Testis (tissue), 2 donors: ENCODE measurements around the gene AJUBA.

Source experiments
- CTCF ChIP-seq, 3 experiments: fragments of 450-650 bp in 2 of 3; fragments of 200-600 bp in 1 of 3; sonication (generic) in 1 of 3; IDR thresholded peaks; one replicate each; pipeline ENCODE4 v1.5.1; 2016 to 2019; ENCODE audit warnings: antibody characterized with exemption in 3 of 3, mild to moderate bottlenecking in 2 of 3, moderate library complexity in 1 of 3
- POLR2A ChIP-seq: fragments of 450-650 bp; IDR thresholded peaks from one replicate; pipeline ENCODE4 v1.6.1; 2017; ENCODE audit warnings: antibody characterized with exemption, mild to moderate bottlenecking, moderate library complexity

GRCh38 chr14:23002592-23002991 lies 20.2 kb upstream of the AJUBA start:
- TF ChIP-seq CTCF (IDR thresholded peaks at IDR 0.05) (no peak), POLR2A (no peak)
